MM.1S (cell line): ENCODE measurements around the gene GSTA1.
"Not testable (repeated sequence)": the region's sequence is repeated elsewhere in the genome, so short reads cannot be mapped to it uniquely, and the experiment has no call there.

Experiments used
- DNase-seq: peaks from one replicate; pipeline ENCODE4 v3.0.0-alpha.2; 2015
- H2AFZ ChIP-seq: fragments of 300-600 bp; sonication (generic); 2 replicates; pipeline ENCODE4 v1.6.0; 2016; ENCODE audit warnings: antibody characterized with exemption, low read length
- H3F3A ChIP-seq: fragments of 300-600 bp; sonication (generic); 2 replicates; pipeline ENCODE4 v1.6.1; 2016; ENCODE audit warnings: mild to moderate bottlenecking, antibody characterized with exemption, low read length, moderate library complexity, mixed read lengths; ENCODE audit not compliant: insufficient read depth
- H3K27ac ChIP-seq: fragments of 300-600 bp; sonication (generic); 2 replicates; pipeline ENCODE4 v1.5.1; 2016; ENCODE audit warnings: mild to moderate bottlenecking, low read length
- H3K27me3 ChIP-seq: fragments of 300-600 bp; sonication (generic); replicated peaks from 2 replicates; pipeline ENCODE4 v1.6.0; 2016; ENCODE audit warnings: low read length; ENCODE audit not compliant: insufficient read depth
- H3K36me3 ChIP-seq: fragments of 300-600 bp; sonication (generic); replicated peaks from 2 replicates; pipeline ENCODE4 v1.6.1; 2016; ENCODE audit warnings: mild to moderate bottlenecking, low read length, mixed read lengths; ENCODE audit not compliant: insufficient read depth
- H3K4me1 ChIP-seq: fragments of 300-600 bp; sonication (generic); 2 replicates; pipeline ENCODE4 v1.6.1; 2016; ENCODE audit warnings: low read length, mixed read lengths
- H3K4me2 ChIP-seq: fragments of 300-600 bp; sonication (generic); 2 replicates; pipeline ENCODE4 v1.6.0; 2016; ENCODE audit warnings: low read depth, low read length
- H3K4me3 ChIP-seq: fragments of 300-600 bp; sonication (generic); 2 replicates; pipeline ENCODE4 v1.5.1; 2016; ENCODE audit warnings: low read length, mixed read lengths
- H3K79me2 ChIP-seq: fragments of 300-600 bp; sonication (generic); 2 replicates; pipeline ENCODE4 v1.6.1; 2016; ENCODE audit warnings: mixed run types, low read length, mixed read lengths
- H3K9ac ChIP-seq: fragments of 300-600 bp; sonication (generic); 2 replicates; pipeline ENCODE4 v1.6.1; 2016; ENCODE audit warnings: low read length, mixed read lengths
- H3K9me2 ChIP-seq: fragments of 300-600 bp; sonication (generic); replicated peaks from 2 replicates; pipeline ENCODE4 v1.6.1; 2016; ENCODE audit warnings: mild to moderate bottlenecking, low read length, mixed read lengths; ENCODE audit not compliant: insufficient read depth
- H3K9me3 ChIP-seq: fragments of 300-600 bp; sonication (generic); replicated peaks from 2 replicates; pipeline ENCODE4 v1.6.1; 2016; ENCODE audit warnings: mild to moderate bottlenecking, low read length, mixed read lengths; ENCODE audit not compliant: insufficient read depth
- H4K20me1 ChIP-seq: fragments of 300-600 bp; sonication (generic); 2 replicates; pipeline ENCODE4 v1.6.1; 2016; ENCODE audit warnings: mild to moderate bottlenecking, low read length, moderate library complexity, mixed read lengths; ENCODE audit not compliant: insufficient read depth
- EZH2 ChIP-seq: fragments of 300-600 bp; sonication (generic); optimal IDR thresholded peaks from 2 replicates; pipeline ENCODE3; 2017; ENCODE audit warnings: low read depth, mild to moderate bottlenecking, antibody characterized with exemption, low read length, mixed read lengths
- EZH2phosphoT487 ChIP-seq: fragments of 300-600 bp; sonication (generic); IDR thresholded peaks from 2 replicates; pipeline ENCODE4 v1.6.1; 2018; ENCODE audit warnings: antibody characterized with exemption, low read length
- TF ChIP-seq, protein P1 (sequence below): fragments of 300-600 bp; sonication (generic); IDR thresholded peaks from 2 replicates; pipeline ENCODE4 v1.5.1; 2016; ENCODE audit warnings: antibody characterized with exemption, low read length, mixed read lengths

GSTA1 gene

GRCh38 chr6:52767658-52768057 lies 36.0 kb downstream of the GSTA1 start:
- not testable (repeated sequence) for H3K27me3 ChIP-seq, H3K4me3 ChIP-seq, H4K20me1 ChIP-seq, H3K9me2 ChIP-seq, H3K9me3 ChIP-seq, H3F3A ChIP-seq, H3K4me2 ChIP-seq, H3K27ac ChIP-seq, DNase-seq, H3K79me2 ChIP-seq, H3K36me3 ChIP-seq, H3K9ac ChIP-seq, H2AFZ ChIP-seq, H3K4me1 ChIP-seq

- H3K27ac ChIP-seq, H3K4me3 ChIP-seq, DNase-seq, H3F3A ChIP-seq, H3K36me3 ChIP-seq, H3K9me2 ChIP-seq, H3K4me1 ChIP-seq, H4K20me1 ChIP-seq, H3K9ac ChIP-seq, H3K27me3 ChIP-seq, H3K79me2 ChIP-seq, H3K4me2 ChIP-seq, H3K9me3 ChIP-seq, H2AFZ ChIP-seq: not testable (repeated sequence)
Observed at GRCh38 chr6:52763322-52763916, 40.2 kb downstream of the GSTA1 start, which contains the start of gene GSTA2. GSTA2 (minus strand) TSS chr6:52763475; CDS start chr6:52757947, 5,528 bp downstream.

GRCh38 chr6:52761673-52762491 lies 41.7 kb downstream of the GSTA1 start:
- H3K27ac ChIP-seq, H3K79me2 ChIP-seq, H3K9ac ChIP-seq, H2AFZ ChIP-seq, H3K36me3 ChIP-seq, H3K4me2 ChIP-seq, DNase-seq, H3K4me3 ChIP-seq, H3K9me3 ChIP-seq, H3F3A ChIP-seq, H4K20me1 ChIP-seq, H3K9me2 ChIP-seq, H3K27me3 ChIP-seq, H3K4me1 ChIP-seq: not testable (repeated sequence)

- TF ChIP-seq EZH2 (no peak), EZH2phosphoT487 (no peak)
- TF ChIP-seq, protein P1, sequence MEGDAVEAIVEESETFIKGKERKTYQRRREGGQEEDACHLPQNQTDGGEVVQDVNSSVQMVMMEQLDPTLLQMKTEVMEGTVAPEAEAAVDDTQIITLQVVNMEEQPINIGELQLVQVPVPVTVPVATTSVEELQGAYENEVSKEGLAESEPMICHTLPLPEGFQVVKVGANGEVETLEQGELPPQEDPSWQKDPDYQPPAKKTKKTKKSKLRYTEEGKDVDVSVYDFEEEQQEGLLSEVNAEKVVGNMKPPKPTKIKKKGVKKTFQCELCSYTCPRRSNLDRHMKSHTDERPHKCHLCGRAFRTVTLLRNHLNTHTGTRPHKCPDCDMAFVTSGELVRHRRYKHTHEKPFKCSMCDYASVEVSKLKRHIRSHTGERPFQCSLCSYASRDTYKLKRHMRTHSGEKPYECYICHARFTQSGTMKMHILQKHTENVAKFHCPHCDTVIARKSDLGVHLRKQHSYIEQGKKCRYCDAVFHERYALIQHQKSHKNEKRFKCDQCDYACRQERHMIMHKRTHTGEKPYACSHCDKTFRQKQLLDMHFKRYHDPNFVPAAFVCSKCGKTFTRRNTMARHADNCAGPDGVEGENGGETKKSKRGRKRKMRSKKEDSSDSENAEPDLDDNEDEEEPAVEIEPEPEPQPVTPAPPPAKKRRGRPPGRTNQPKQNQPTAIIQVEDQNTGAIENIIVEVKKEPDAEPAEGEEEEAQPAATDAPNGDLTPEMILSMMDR: no peak
- Histone ChIP-seq H3K4me2 (no peak overlapping the region), H3F3A (no peaks in the 10 kb centered on the region), H2AFZ (no peak overlapping the region), H3K9me3 (no peaks in the 10 kb centered on the region), H3K27ac (no peak overlapping the region), H3K4me1 (no peaks in the 10 kb centered on the region), H4K20me1 (no peaks in the 10 kb centered on the region), H3K36me3 (no peaks in the 10 kb centered on the region), H3K4me3 (no peak overlapping the region), H3K79me2 (no peaks in the 10 kb centered on the region), H3K27me3 (no peaks in the 10 kb centered on the region), H3K9me2 (no peaks in the 10 kb centered on the region), H3K9ac (no peak overlapping the region)
- DNase-seq: no peak
Observed at GRCh38 chr6:52760105-52760765, 43.4 kb downstream of the GSTA1 start.
